GM23248 (cell line): ENCODE results near the gene PHKG2. TPM values are rescaled to one million over a fixed set of nuclear protein-coding genes. Genes with fewer than 3 reads are reported as not detected.

Source experiments
- DNase-seq: peaks from one replicate; pipeline ENCODE4 v3.0.0-alpha.2; 2015
- H2AFZ ChIP-seq: fragments of 200-600 bp; sonication (generic); 2 replicates; pipeline ENCODE4 v1.6.1; 2016; ENCODE audit warnings: antibody characterized with exemption
- H3F3A ChIP-seq: fragments of 200-600 bp; sonication (generic); 2 replicates; pipeline ENCODE4 v1.6.1; 2016; ENCODE audit warnings: mild to moderate bottlenecking, antibody characterized with exemption, mixed run types; ENCODE audit not compliant: insufficient read depth
- H3K27ac ChIP-seq: fragments of 200-600 bp; sonication (generic); 2 replicates; pipeline ENCODE4 v1.5.1; 2016; ENCODE audit warnings: mild to moderate bottlenecking
- H3K27me3 ChIP-seq: fragments of 200-600 bp; sonication (generic); replicated peaks from 2 replicates; pipeline ENCODE4 v1.6.1; 2016; ENCODE audit warnings: mild to moderate bottlenecking; ENCODE audit not compliant: insufficient read depth
- H3K36me3 ChIP-seq: fragments of 200-600 bp; sonication (generic); 2 replicates; pipeline ENCODE4 v1.6.1; 2016; ENCODE audit warnings: low read depth, mild to moderate bottlenecking
- H3K4me1 ChIP-seq: fragments of 200-600 bp; sonication (generic); 2 replicates; pipeline ENCODE4 v1.6.1; 2016; ENCODE audit warnings: mild to moderate bottlenecking; ENCODE audit not compliant: insufficient read depth
- H3K4me2 ChIP-seq: fragments of 200-600 bp; sonication (generic); one replicate; pipeline ENCODE4 v1.6.1; 2016; ENCODE audit warnings: mild to moderate bottlenecking; ENCODE audit not compliant: unreplicated experiment
- H3K4me3 ChIP-seq: fragments of 200-600 bp; sonication (generic); 2 replicates; pipeline ENCODE4 v1.5.1; 2016; ENCODE audit warnings: mild to moderate bottlenecking
- H3K79me2 ChIP-seq: fragments of 200-600 bp; sonication (generic); 2 replicates; pipeline ENCODE4 v1.6.1; 2016; ENCODE audit warnings: mild to moderate bottlenecking; ENCODE audit not compliant: insufficient read depth
- H3K9ac ChIP-seq: fragments of 200-600 bp; sonication (generic); 2 replicates; pipeline ENCODE4 v1.6.1; 2016; ENCODE audit warnings: mild to moderate bottlenecking
- H3K9me2 ChIP-seq: fragments of 200-600 bp; sonication (generic); 2 replicates; pipeline ENCODE4 v1.6.1; 2016; ENCODE audit warnings: mixed run types, mild to moderate bottlenecking, moderate library complexity; ENCODE audit not compliant: insufficient read depth
- H3K9me3 ChIP-seq: fragments of 200-600 bp; sonication (generic); one replicate; pipeline ENCODE4 v1.6.1; 2017; ENCODE audit warnings: low read depth
- H4K20me1 ChIP-seq: fragments of 200-600 bp; sonication (generic); 2 replicates; pipeline ENCODE4 v1.6.0; 2016; ENCODE audit not compliant: insufficient read depth
- EZH2 ChIP-seq: fragments of 200-600 bp; sonication (generic); IDR thresholded peaks from 2 replicates; pipeline ENCODE4 v1.6.1; 2018; ENCODE audit warnings: antibody characterized with exemption, mild to moderate bottlenecking; ENCODE audit not compliant: insufficient read depth, poor library complexity, severe bottlenecking
- EZH2phosphoT487 ChIP-seq: fragments of 200-600 bp; sonication (generic); IDR thresholded peaks from 2 replicates; pipeline ENCODE4 v1.6.1; 2018; ENCODE audit warnings: antibody characterized with exemption, moderate library complexity, mild to moderate bottlenecking, low read depth; ENCODE audit not compliant: insufficient read depth
- WGBS, 2 experiments: methylation state at CpG; one replicate each; pipeline ENCODE4 v1.1.6; 2015 to 2017; ENCODE audit warnings: low lambda C conversion rate in 2 of 2, low coverage in 1 of 2; ENCODE audit errors: missing lambda C conversion rate in 2 of 2; 5-methylcytosine and 5-hydroxymethylcytosine counted together
- in situ Hi-C: fragments of 300-500 bp; cut with MboI; formaldehyde crosslinking; loops from 2 replicates; pipeline ENCODE4 v1.15.0; 2020
- polyA plus RNA-seq: library from polyadenylated mRNA; unstranded; fragments of >200 nt; fragmentation: Nextera tagmentation; extraction: Ambion mirVana; gene quantifications from 2 replicates; pipeline ENCODE4 v1.2.1, GENCODE V29; 2016
- total RNA-seq: library from RNA; depleted of rRNA; stranded (reverse); fragments of >200 nt; shearing (Covaris generic); gene quantifications from 2 replicates; pipeline ENCODE4 v1.2.3, GENCODE V29; 2014

The PHKG2 gene
- total and polyA plus RNA-seq, 2 experiments from 2014 or later = 12.5 to 17.0 TPM

DNA sequence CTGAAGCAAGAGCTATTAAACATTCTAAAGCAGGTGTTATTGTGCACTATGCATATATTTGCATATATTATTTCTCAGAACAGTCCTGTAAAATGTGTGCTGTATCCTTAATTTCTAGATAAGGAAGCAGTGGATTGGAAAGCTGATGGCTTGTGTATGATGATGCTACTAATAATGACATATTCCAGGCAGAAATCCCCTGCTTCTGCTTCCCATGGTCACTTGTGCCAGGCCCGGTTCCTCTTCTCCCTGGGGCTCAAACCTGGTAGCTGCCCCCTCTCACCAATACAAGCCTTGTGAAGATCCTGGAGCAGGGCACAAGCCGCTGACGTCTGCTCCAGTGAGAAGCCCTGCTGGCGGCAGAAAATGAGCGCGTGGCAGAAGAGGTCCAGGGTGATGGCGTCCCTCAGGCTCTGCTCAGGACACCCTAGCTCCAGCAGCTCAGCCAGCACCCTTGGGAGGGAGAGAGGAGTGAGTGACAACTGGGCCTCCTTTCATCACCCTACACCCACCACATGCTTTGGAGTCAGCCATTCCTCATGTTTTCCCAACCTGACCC is 11.9 kb downstream of the PHKG2 start:
- no peak for DNase-seq
- Histone ChIP-seq H3K27ac (no peak overlapping the region), H4K20me1 (no peaks in the 10 kb centered on the region), H3K9me3 (no peaks in the 10 kb centered on the region), H3K9me2 (no peaks in the 10 kb centered on the region), H3F3A (peaks cover 9% of the 10 kb centered on the region), H3K4me2 (no peak overlapping the region), H3K9ac (no peak overlapping the region), H2AFZ (no peak overlapping the region), H3K36me3 (peaks cover 18% of the 10 kb centered on the region; the same call in 1 of the 2 replicates), H3K4me3 (no peak overlapping the region), H3K4me1 (peaks cover 14% of the 10 kb centered on the region), H3K79me2 (peaks cover 30% of the 10 kb centered on the region), H3K27me3 (no peaks in the 10 kb centered on the region)
- WGBS, 2 experiments = 76 to 88% methylated on average over 7 of the region's 7 CpGs
- TF ChIP-seq EZH2 (no peak), EZH2phosphoT487 (no peak)
- in situ Hi-C loops = no loop called here

DNA sequence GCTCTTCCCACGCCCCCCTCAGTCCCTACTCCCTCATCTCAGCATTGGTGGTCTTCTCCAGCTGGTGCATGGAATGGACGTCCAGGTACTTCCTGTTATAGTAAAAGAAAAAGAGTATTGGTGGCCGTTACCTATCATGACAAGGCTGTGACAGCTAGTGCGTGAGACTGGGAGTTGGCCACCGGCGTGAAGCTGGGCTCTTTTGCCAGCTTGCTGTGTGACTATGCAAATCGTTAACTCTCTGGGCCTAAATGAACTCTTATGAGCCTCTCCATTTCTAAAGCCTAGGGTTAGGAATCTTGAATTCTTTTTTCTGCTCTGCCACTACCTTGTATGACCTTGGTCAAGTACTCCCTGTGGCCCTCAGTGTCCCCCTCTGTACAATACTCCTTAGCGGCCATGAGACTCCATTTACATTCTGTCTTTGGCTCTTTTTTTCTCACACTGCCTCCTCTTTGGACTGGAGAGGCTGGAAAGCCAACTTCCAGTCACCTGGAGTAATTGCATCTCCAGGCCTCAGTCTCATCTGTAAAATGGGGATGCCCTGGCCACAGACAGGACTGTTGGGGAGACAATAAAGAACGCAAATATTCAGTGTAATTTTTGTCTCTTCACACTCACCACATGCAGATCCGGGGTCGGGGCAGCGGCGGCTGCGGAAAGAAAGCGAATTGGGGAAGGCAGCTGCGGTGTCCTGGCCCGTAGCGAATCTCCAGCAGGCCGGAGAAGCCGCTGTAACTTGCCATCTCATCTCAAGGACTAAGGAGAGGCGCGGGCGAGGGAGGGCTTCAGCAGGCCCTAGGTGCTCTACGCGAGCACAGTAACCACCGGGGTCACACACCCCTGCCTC is 12.6 kb downstream of the PHKG2 start:
- WGBS, 2 experiments = 25 to 28% methylated on average over 26 of the region's 26 CpGs
- H3K27me3 ChIP-seq = no peaks in the 10 kb centered on the region
- peaks cover 9% of the 10 kb centered on the region for H3F3A ChIP-seq
- peak overlapping the region; percentile 84 for H2AFZ ChIP-seq
- TF ChIP-seq EZH2phosphoT487 = no peak
- no peak for TF ChIP-seq EZH2
- H3K9me3 ChIP-seq = no peaks in the 10 kb centered on the region
- H4K20me1 ChIP-seq = no peaks in the 10 kb centered on the region
- peak overlapping the region; percentile 90 for H3K9ac ChIP-seq
- no peaks in the 10 kb centered on the region for H3K9me2 ChIP-seq
- H3K4me1 ChIP-seq = peaks cover 14% of the 10 kb centered on the region
- H3K4me3 ChIP-seq = peak overlapping the region; percentile 79
- H3K27ac ChIP-seq = peak overlapping the region; percentile 52
- H3K4me2 ChIP-seq = peak overlapping the region; percentile 79
- H3K36me3 ChIP-seq = peaks cover 25% of the 10 kb centered on the region; the same call in 1 of the 2 replicates
- in situ Hi-C loops = no loop called here
- peaks cover 37% of the 10 kb centered on the region for H3K79me2 ChIP-seq
- peak; percentile 57 for DNase-seq

DNA sequence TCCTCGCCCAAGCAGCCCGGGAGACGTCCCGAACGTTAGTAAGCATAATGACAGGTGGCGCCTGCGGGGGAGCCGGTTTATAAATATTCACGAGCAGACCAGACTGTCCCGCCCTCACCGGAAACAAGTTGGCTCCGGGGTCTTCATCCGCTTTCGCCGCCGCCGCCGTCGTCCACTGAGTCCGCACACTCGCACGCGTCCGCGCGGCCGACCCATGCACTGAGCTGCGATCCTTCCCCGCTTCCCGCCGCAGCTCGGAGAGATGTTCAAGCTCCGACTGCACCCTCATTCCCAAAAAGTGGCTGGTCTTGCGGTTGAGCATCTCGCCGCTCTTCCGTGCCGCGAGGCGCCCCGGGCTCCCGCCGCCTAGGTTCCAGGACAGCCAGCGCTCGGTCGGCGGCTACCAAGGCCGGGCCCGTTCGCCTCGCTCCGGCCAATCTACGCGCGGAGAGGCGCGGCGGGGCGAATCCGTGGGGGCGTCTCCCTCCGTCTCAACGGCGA is 13.3 kb downstream of the PHKG2 start:
- Histone ChIP-seq H3K27me3 (no peaks in the 10 kb centered on the region), H4K20me1 (no peaks in the 10 kb centered on the region), H2AFZ (peak overlapping the region; percentile 84), H3K36me3 (peaks cover 28% of the 10 kb centered on the region; the same call in 1 of the 2 replicates), H3K4me3 (peak overlapping the region; percentile 79), H3K27ac (peak overlapping the region; percentile 52), H3K9me2 (no peaks in the 10 kb centered on the region), H3K9me3 (no peaks in the 10 kb centered on the region), H3K4me2 (peak overlapping the region; percentile 79), H3K9ac (peak overlapping the region; percentile 90), H3K79me2 (peaks cover 40% of the 10 kb centered on the region), H3F3A (peaks cover 9% of the 10 kb centered on the region), H3K4me1 (peaks cover 14% of the 10 kb centered on the region)
- TF ChIP-seq EZH2phosphoT487 = no peak
- no peak for TF ChIP-seq EZH2
- DNase-seq = peak; percentile 61
- in situ Hi-C loops = no loop called here
- 1 to 2% methylated on average over 64 of the region's 64 CpGs for WGBS, 2 experiments
